WTC11 (cell line): ENCODE results near the gene SLC6A9.

Source experiments
- FOXJ3 ChIP-seq: sonication (generic); formaldehyde crosslinking; IDR thresholded peaks from 2 replicates; pipeline ENCODE4 v1.9.0; 2021; ENCODE audit warnings: missing genetic modification reagents, mild to moderate bottlenecking, borderline replicate concordance
- FOXP1 ChIP-seq: sonication (generic); formaldehyde crosslinking; IDR thresholded peaks from 2 replicates; pipeline ENCODE4 v1.8.0; 2022; ENCODE audit warnings: missing genetic modification reagents, mild to moderate bottlenecking, moderate library complexity, borderline replicate concordance
- SMAD4 ChIP-seq: sonication (generic); formaldehyde crosslinking; IDR thresholded peaks from 2 replicates; pipeline ENCODE4 v1.8.0; 2022; ENCODE audit warnings: mild to moderate bottlenecking, missing genetic modification reagents
- ZNF263 ChIP-seq: sonication (generic); formaldehyde crosslinking; IDR thresholded peaks from 2 replicates; pipeline ENCODE4 v1.8.1; 2022; ENCODE audit warnings: low read depth, mild to moderate bottlenecking, moderate library complexity, missing genetic modification reagents
- TF ChIP-seq, protein P1 (sequence below): sonication (generic); formaldehyde crosslinking; IDR thresholded peaks from 2 replicates; pipeline ENCODE4 v1.8.0; 2022; ENCODE audit warnings: mild to moderate bottlenecking, missing genetic modification reagents
- TF ChIP-seq, protein P2 (sequence below): sonication (generic); formaldehyde crosslinking; IDR thresholded peaks from 2 replicates; pipeline ENCODE4 v1.8.1; 2023; ENCODE audit warnings: mild to moderate bottlenecking, moderate library complexity, missing genetic modification reagents
- TF ChIP-seq, protein P3 (sequence below): sonication (generic); formaldehyde crosslinking; IDR thresholded peaks from 2 replicates; pipeline ENCODE4 v1.8.0; 2022; ENCODE audit warnings: mild to moderate bottlenecking, missing genetic modification reagents
- TF ChIP-seq, protein P4 (sequence below): fragments of 200-600 bp; IDR thresholded peaks from 2 replicates; pipeline ENCODE4 v1.8.0; 2022; ENCODE audit warnings: antibody characterized with exemption
- TF ChIP-seq, protein P5 (sequence below): sonication (generic); formaldehyde crosslinking; IDR thresholded peaks from 2 replicates; pipeline ENCODE4 v1.8.1; 2022; ENCODE audit warnings: low read depth, mild to moderate bottlenecking, moderate library complexity, missing genetic modification reagents, borderline replicate concordance

DNA sequence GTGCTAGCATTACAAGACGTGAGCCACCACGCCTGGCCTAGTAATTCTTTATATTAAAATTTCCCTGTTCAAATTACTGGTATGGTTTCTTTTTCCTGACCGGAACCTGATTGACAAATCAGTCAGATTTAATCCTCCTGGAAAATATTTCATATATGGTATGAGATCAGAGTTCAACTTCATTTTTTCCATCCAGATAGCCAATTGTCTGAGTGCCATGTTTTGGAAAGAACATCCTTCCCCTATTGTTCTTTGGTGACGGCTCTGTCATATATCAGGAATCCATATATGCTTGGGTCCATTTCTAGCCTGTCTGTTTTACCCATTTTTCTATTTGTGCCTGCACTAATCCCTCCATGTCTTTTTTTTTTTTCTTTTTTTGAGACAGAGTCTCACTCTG is 48.3 kb upstream of the SLC6A9 start:
- no peak for TF ChIP-seq SMAD4
- TF ChIP-seq, protein P1, sequence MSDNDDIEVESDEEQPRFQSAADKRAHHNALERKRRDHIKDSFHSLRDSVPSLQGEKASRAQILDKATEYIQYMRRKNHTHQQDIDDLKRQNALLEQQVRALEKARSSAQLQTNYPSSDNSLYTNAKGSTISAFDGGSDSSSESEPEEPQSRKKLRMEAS, result no peak
- TF ChIP-seq, protein P2, sequence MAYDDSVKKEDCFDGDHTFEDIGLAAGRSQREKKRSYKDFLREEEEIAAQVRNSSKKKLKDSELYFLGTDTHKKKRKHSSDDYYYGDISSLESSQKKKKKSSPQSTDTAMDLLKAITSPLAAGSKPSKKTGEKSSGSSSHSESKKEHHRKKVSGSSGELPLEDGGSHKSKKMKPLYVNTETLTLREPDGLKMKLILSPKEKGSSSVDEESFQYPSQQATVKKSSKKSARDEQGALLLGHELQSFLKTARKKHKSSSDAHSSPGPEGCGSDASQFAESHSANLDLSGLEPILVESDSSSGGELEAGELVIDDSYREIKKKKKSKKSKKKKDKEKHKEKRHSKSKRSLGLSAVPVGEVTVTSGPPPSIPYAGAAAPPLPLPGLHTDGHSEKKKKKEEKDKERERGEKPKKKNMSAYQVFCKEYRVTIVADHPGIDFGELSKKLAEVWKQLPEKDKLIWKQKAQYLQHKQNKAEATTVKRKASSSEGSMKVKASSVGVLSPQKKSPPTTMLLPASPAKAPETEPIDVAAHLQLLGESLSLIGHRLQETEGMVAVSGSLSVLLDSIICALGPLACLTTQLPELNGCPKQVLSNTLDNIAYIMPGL (CRISPR knock-in tag), result no peak
- TF ChIP-seq FOXP1 (CRISPR knock-in tag), result no peak
- TF ChIP-seq, protein P3, sequence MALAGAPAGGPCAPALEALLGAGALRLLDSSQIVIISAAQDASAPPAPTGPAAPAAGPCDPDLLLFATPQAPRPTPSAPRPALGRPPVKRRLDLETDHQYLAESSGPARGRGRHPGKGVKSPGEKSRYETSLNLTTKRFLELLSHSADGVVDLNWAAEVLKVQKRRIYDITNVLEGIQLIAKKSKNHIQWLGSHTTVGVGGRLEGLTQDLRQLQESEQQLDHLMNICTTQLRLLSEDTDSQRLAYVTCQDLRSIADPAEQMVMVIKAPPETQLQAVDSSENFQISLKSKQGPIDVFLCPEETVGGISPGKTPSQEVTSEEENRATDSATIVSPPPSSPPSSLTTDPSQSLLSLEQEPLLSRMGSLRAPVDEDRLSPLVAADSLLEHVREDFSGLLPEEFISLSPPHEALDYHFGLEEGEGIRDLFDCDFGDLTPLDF (CRISPR knock-in tag), result no peak
- TF ChIP-seq, protein P4, sequence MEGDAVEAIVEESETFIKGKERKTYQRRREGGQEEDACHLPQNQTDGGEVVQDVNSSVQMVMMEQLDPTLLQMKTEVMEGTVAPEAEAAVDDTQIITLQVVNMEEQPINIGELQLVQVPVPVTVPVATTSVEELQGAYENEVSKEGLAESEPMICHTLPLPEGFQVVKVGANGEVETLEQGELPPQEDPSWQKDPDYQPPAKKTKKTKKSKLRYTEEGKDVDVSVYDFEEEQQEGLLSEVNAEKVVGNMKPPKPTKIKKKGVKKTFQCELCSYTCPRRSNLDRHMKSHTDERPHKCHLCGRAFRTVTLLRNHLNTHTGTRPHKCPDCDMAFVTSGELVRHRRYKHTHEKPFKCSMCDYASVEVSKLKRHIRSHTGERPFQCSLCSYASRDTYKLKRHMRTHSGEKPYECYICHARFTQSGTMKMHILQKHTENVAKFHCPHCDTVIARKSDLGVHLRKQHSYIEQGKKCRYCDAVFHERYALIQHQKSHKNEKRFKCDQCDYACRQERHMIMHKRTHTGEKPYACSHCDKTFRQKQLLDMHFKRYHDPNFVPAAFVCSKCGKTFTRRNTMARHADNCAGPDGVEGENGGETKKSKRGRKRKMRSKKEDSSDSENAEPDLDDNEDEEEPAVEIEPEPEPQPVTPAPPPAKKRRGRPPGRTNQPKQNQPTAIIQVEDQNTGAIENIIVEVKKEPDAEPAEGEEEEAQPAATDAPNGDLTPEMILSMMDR, result no peak
- TF ChIP-seq ZNF263 (CRISPR knock-in tag), result no peak
- no peak for TF ChIP-seq FOXJ3 (CRISPR knock-in tag)
- TF ChIP-seq, protein P5, sequence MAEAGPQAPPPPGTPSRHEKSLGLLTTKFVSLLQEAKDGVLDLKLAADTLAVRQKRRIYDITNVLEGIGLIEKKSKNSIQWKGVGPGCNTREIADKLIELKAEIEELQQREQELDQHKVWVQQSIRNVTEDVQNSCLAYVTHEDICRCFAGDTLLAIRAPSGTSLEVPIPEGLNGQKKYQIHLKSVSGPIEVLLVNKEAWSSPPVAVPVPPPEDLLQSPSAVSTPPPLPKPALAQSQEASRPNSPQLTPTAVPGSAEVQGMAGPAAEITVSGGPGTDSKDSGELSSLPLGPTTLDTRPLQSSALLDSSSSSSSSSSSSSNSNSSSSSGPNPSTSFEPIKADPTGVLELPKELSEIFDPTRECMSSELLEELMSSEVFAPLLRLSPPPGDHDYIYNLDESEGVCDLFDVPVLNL (CRISPR knock-in tag), result no peak
